Measurements from ENCODE around the gene SPEF1.
A peak's percentile ranks its signal among the peaks of the same experiment; 100 is the strongest.
"Not testable (repeated sequence)": the region's sequence is repeated elsewhere in the genome, so short reads cannot be mapped to it uniquely, and the experiment has no call there.

SPEF1 gene

GRCh38 chr20:3781153-3781910, at the start of gene SPEF1:
TSS of gene SPEF1 (minus strand) at chr20:3781448. CDS start at chr20:3781287, 161 bp downstream.
- DNase-seq (ENCODE audit: low read depth), result peak; percentile 98

GRCh38 chr20:3829891-3830290, 48.6 kb upstream of the SPEF1 start:
- DNase-seq (ENCODE audit: low read depth), result not testable (repeated sequence)

GRCh38 chr20:3828798-3829197, 47.5 kb upstream of the SPEF1 start:
- DNase-seq (ENCODE audit: low read depth), result peak; percentile 27

- no peak for DNase-seq (ENCODE audit: low read depth)
Measured at GRCh38 chr20:3826420-3826819, 45.2 kb upstream of the SPEF1 start.

DNA sequence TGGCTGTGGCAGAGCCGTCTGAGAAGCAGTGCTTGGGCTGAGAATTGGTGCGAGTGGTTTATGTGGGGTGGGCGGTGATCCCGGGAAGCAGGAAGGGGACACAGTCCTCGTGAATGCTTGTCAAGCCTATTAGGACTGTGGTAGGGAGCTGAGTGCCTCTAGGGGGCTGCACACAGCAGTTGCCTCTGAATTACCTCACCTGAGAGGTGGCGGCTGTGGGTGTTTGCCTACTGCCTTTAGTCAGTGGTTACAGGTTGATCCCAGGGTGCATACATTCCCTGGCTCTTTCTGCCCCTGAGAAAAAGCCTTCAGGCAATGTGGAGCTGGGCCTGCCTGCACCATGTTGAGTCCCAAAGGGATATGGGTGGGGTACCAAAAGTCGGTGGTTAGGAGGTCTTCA, 44.3 kb upstream of the SPEF1 start:
- no peak for DNase-seq (ENCODE audit: low read depth)

DNA sequence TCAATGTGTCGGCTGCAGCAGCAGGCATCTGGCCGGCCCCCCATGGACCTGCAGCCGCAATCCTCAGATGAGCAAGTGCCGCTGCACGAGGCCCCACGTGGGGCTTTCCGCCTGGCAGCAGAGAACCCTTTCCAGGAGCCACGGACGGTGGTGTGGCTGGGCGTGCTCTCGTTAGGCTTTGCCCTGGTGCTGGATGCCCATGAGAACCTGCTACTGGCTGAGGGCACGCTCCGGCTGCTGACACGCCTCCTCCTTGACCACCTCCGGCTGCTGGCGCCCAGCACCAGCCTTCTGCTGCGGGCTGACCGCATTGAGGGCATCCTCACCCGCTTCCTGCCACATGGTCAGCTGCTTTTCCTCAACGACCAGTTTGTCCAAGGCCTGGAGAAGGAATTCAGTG, 42.6 kb upstream of the SPEF1 start:
- DNase-seq (ENCODE audit: low read depth), result no peak

- DNase-seq (ENCODE audit: low read depth), result no peak
Measured at GRCh38 chr20:3821996-3822395, 40.7 kb upstream of the SPEF1 start.

- no peak for DNase-seq (ENCODE audit: low read depth)
Measured at GRCh38 chr20:3820901-3821727, 39.9 kb upstream of the SPEF1 start.

DNA sequence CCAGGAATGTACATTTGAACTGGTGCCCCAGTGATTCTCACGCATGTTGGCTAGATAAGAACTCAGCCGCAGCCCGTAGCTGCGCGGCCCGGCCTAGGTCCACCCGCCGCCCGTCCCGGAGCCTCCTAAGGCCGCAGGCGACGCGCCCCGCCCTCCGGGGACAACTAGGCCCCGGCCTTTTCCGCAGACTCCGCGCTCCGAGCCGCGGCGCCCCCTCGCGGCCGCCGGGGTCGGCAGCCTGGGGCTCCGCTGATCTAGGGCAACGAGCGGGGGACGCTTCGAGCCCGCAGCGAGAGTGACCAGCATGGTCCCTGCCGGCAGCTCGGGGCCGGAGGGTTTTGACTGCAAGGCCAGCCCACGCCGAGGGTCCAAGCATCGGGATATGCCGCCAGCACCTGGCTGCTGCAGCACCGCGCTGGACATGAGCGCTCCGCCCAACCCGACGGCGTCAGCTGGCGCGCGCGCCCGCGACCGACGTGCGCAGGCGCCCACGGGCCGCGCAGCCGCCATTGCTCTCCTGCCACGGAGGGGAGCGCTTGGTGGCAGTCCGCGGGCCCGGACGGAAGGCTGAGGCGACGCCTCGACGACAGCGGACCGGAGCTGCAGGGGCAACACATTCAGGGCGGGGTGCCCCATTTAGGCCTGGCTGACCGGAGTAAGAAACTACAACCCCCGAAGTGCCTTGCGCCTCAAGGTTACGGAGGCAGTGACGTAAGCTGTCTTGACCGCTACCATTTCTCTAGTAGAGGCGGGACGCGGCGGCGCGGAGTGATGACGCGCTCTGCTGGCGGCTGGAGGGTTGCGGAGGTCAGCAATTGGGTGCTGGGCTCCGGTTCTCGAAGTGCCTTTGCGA, 39.0 kb upstream of the SPEF1 start, which contains the start of gene AP5S1:
Gene AP5S1, plus strand, starts transcription at position 500 of the 853 bp plus-strand sequence. CDS start 1,571 bp downstream, outside the sequence.
- peak; percentile 95 for DNase-seq (ENCODE audit: low read depth)

GRCh38 chr20:3819411-3820047, 38.3 kb upstream of the SPEF1 start:
- no peak for DNase-seq (ENCODE audit: low read depth)

DNA sequence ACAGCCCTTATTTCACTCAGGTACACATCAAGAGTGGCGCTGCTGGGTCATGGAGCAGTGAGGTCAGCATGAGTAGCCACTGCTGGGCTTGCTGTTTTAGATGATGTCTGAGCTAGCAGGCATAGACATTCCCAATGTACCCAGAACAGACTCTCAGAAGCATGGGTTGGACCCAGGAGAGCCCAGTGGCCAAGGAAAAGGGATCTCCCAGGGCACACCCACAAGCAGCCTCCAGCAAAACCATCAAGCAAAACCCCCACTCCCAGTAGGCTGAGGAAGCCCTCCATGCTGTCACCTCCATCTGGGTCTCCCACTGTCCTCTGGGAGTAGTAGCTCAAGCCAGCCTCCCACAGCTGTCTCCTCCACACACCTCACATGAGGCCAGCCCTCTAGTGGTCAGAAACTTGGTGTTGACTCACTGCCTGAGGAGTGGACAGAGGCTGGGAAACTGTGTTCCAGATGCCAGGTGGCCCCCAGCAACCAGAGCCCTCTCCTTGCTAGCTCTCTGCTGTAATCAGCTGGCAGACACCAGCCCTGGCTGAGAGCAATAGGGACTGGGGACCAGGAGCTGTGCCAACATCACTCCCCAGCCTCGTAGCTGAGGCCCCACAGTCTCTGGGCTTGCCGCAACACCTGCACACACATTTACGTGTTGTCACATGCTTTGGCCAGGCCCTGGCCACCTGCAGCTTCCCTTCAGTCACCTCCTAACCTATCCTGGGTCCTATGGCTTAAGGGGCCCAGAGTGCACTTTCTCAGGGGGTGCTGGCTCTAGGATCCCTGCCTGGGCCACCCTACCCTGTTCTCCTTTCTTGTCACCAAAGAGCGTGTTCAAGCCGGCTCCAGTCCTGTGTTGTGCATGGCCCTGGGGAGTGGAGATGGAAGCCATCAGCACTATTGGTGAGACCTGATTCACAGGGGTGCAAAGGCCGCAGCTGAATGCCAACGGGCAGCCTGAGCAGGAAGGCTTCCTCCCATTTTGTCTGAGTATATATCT, 37.2 kb upstream of the SPEF1 start:
- DNase-seq (ENCODE audit: low read depth), result peak; percentile 86

GRCh38 chr20:3815703-3816315, 34.6 kb upstream of the SPEF1 start:
- no peak for DNase-seq (ENCODE audit: low read depth)

GRCh38 chr20:3814928-3815495, 33.8 kb upstream of the SPEF1 start:
- no peak for DNase-seq (ENCODE audit: low read depth)

GRCh38 chr20:3813848-3814581, 32.8 kb upstream of the SPEF1 start:
- DNase-seq (ENCODE audit: low read depth), result no peak

- DNase-seq (ENCODE audit: low read depth), result no peak
Measured at GRCh38 chr20:3812975-3813847, 32.0 kb upstream of the SPEF1 start.

DNA sequence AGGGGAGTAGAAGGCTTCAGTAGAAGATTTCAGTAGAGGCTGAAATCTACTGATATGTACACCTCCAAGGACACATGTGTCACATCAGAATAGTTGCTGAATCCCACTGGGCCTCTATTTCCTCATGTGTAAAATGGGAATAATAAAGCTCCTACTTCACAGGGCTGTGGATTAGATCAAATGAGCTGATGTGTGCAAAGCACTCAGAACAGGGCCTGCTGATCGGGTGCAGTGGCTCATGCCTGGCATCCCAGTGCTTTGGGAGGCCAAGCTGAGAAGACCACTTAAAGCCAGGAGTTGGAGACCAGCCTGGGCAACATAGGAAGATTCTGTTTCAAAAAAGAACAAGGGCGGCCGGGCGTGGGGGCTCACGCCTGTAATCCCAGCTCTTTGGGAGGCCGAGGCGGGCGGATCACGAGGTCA, 31.0 kb upstream of the SPEF1 start:
- DNase-seq (ENCODE audit: low read depth), result no peak

DNA sequence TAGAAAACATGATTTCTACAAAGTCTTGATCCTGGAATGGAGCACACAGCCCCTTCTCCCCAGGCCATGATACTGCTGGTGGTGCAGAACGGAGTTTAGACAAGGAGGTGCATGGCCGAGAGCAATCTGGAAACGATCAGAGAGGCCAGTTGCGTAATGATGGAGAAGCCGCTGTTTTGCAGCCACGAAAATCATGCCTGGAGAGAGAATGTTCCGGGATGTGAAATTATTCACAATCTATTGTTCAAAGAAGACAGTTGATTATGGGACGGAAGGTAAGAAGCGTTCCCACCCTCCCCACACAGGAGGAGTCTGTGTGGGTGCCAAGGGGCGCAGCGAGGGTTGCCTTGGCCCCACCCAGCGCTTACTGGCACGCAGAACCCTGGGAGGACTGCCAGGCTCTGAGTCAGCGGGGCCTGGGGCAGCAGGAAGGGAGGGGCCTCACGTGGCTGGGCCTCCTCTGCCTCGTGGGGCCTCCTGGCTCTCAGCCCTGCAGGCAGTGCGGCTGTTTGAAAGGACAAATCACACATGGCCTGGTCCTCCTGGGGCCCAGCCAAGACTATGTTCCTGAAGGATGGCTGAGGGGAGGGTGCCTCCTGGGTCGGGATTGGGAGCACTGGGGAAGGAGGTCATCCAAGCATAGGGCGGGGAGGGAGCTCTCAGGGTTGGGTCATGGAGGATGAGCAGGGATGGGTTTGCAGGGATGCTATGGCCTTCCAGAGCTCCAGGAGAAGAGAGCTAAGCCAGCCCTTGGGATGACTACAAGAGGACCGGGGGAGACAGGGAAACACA, 30.4 kb upstream of the SPEF1 start:
- peak; percentile 99 for DNase-seq (ENCODE audit: low read depth)

Data from EH (cell line).